GM21723 (cell line): ENCODE measurements around the gene ARHGAP23.
A peak's percentile ranks its signal among the peaks of the same experiment; 100 is the strongest.
"Not testable (repeated sequence)": the region's sequence is repeated elsewhere in the genome, so short reads cannot be mapped to it uniquely, and the experiment has no call there.

ENCODE experiments used
- ATAC-seq: cut with Tn5 transposase; IDR thresholded peaks from one replicate; pipeline ENCODE4 v1.9.1; 2021; ENCODE audit warnings: mild to moderate bottlenecking, moderate library complexity; ENCODE audit not compliant: unreplicated experiment

The ARHGAP23 gene

DNA sequence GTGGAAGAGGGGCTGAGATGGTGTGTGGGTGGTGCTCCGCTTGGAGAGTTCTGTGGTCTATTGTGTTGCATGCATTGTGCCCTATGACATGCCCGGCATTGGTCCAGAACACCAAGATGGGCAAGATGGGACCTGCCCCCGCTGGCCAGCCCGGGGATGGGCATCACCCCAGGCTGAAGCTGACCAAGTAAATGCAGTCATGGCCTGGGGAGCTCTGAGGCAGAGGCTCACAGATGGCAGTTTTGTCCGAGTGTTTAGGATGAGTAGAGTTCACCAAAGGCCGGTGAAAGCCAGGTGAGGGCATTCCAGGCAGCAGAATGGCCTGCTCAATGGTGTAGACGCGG, 54.4 kb downstream of the ARHGAP23 start:
- not testable (repeated sequence) for ATAC-seq

GRCh38 chr17:38484242-38485145, 56.2 kb downstream of the ARHGAP23 start:
- ATAC-seq = peak; percentile 47

DNA sequence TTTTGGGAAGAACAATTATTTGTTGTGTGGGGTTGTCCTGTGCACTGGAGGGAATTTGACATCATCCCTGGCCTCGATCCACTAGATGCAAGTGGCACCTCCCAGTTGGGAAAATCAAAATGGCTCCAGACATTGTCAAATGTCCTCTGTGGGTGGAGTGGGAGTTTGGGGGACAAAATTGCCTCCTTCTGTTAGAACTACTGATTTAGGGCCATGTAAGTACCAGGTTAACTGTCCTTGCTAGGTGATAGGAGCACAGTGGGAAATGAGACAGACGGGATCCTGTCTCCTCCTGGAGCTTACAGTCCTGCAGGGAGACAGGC, 56.8 kb downstream of the ARHGAP23 start:
- no peak for ATAC-seq

DNA sequence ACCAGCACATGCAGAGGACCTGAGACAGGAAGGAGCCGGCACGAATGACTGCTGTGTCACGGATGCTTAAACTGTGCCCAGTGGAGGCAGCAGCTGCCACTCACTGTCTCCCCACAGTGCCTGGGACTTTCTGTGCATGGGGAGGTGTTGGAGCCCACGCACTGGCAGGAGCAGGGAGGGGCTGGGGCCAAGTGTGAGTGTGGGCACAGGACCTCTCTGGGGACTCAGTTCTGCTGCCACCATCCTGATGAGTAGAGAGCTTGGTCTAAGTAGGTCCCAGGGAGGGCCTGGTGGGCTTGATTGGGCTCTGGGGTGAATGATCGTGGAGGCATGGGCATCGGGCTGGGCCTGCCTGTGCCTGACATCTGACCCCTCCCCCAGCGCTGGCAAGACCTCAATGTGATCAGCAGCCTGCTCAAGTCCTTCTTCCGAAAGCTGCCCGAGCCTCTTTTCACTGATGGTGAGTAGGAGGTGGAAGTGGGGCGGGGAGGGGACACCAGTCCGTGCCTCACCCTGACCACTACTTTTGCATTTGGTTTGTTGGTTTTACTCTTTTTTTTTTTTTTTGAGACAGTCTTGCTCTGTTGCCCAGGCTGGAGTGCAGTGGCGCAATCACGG, 57.5 kb downstream of the ARHGAP23 start:
- peak; percentile 78 for ATAC-seq

- not testable (repeated sequence) for ATAC-seq
Measured at GRCh38 chr17:38489774-38490173, 61.5 kb downstream of the ARHGAP23 start.

GRCh38 chr17:38491346-38492066, 63.2 kb downstream of the ARHGAP23 start:
- ATAC-seq = not testable (repeated sequence)

GRCh38 chr17:38492067-38493040, 64.1 kb downstream of the ARHGAP23 start:
- not testable (repeated sequence) for ATAC-seq

- not testable (repeated sequence) for ATAC-seq
Measured at GRCh38 chr17:38494152-38494551, 65.9 kb downstream of the ARHGAP23 start.

GRCh38 chr17:38497656-38498055, 69.4 kb downstream of the ARHGAP23 start:
- not testable (repeated sequence) for ATAC-seq

DNA sequence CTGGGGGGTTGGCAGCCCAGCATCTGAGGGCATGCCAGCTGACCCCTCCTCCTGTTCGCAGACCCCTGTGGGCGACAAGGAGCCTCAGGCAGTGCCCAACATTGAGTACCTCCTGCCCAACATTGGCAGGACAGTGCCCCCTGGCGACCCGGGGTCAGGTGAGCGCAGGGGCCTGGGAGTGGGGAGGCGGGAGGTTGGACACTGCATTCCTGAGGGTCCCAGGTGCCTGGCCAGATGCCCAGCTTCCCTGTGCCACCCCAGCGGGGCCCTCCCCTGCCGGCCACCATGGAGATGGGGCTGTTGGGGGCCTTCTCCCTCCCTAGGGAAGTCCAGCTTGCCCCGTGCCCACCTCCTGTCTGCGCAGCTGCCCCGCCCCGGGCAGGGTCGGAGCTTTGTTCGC, 70.1 kb downstream of the ARHGAP23 start:
- ATAC-seq = no peak

DNA sequence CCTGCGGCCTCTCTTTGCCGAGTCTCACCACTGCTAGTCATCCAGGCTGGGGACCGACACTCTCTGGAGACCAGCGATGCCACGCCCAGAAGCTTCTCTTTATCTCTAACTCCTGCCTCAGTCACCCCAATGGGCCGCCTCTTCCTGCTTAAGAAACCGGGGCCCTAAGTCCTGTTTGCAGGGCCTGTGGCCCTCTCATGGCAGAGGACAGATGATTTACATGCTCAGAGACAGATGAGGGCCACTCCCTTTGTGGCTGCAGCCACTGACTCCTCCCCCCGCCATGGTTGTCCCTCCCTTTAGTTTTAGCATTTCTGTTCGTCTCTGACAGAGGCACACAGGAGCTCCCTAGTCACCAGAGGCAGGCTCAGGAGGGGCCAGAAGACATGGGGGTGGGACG, 71.0 kb downstream of the ARHGAP23 start:
- ATAC-seq = not testable (repeated sequence)

- not testable (repeated sequence) for ATAC-seq
Measured at GRCh38 chr17:38501718-38502117, 73.5 kb downstream of the ARHGAP23 start.

DNA sequence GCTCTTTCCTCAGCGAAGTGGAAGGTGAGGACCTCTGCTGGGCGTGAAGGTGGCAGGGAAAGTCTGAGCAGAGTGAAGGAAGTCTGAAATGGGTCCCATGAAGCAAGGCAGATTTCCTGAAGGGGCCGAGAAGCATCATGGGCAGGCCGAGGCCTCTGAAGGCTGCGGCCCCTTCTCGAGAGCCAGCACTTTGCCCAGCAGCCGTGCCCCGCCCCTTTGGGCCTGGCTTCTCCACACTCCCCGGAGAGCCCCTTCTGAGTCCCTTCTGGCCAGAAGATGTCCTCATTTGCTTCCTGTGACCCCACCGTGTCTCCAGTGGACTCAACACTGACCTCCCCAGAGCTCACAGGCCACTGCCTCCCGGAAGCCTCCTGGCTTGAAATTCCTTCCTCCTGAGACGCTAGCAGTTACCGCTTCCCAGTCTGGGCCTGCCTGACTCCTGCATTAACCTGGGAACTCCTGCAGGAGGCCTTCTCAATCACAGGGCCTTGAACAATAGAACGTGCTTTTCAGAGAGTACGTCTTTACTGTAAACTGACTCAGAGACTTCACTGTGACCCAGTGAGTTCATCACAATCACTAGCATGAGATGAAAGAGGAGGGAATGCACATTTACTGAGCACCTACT, 75.1 kb downstream of the ARHGAP23 start:
- not testable (repeated sequence) for ATAC-seq

DNA sequence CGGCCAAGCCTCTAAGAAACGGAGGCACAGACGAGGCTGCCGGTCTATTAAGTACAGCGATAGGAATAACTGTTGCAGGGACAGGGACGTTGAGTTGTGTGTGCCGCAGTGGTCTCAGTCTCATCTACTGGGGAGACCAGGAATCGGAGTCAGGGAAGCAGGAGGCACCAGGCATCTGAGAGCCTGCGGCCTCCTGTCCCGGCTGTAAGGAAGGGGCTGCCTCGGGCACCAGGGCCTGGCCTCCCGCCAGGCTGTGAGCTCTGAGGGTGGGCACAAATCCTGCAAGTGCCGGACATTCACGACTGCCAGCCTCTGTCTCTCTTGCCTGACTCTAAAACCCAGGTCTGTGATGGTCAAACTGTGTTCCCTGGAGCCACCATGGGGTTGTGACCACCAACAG, 76.0 kb downstream of the ARHGAP23 start:
- ATAC-seq = no peak

GRCh38 chr17:38507436-38507835, 79.2 kb downstream of the ARHGAP23 start:
- ATAC-seq = no peak

DNA sequence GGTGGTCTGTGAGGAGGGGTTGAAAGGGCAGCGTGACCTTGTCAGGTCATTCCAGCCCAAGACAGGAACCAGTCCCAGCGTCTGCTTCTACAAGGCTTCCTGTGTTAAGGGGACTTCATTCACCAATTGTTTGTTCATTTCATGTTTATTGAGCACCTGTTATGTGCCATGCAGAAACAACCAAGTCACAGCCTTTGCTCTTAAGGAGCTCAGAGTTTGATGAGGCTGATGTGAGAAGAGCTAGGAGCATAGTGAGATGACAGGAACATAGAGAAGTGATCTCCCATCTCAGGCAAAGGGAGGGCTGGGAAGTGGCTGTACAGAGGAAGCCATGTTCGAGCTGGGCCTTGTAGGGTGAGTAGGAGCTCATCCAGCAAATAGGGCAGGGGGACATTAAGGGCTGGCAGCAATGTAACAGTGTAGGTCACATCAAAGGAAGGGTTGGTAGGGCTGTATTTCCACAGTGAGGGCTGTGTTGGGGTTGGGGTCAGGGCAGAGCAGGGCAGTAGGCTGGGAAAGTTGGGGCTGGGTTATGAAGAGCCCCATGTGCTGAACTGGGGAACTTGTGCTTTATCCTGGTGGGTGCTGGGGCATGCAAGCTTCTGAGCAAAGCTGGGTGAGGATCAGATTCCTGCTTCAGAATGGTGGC, 79.8 kb downstream of the ARHGAP23 start:
- no peak for ATAC-seq

- ATAC-seq = no peak
Measured at GRCh38 chr17:38508570-38508950, 80.3 kb downstream of the ARHGAP23 start.

DNA sequence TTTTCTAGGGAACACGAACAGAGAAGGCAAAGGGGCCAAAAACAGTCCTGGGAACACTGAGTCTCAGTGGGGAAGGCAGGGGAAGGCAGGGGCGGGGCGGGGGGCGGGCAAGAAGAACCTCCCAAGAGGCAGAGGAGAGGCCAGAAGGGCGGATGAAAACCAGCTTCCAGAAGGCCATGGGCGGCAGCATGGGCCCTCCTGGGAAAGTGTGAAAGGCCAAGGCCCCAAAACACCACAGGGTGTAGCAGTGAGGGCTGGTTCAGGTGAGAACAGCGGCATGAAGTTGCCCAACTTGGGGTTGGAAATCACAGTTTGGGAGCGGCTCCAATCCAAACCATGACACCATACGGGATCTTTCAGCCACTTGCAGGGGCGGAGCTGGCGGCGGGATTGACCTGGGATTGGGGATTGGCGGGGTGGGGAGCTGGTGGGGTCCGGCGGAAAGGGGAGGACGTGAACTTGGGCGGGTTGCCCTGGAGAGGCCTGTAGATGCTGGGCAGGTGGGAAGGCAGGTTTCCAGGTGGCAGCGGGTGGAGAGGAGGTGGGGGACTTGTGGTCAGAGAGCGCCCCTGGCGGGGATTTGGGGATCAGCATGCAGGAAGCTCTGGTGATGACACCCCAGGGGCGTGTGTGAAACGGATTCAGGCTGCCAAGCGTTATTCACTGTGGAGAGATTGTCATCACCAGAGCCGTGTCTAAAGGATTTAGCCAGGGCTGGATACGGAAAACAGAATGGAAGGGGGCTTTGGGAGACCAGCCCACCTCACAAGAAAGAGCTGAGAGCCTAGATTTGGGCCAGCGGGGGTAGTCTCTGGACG, 80.9 kb downstream of the ARHGAP23 start:
- no peak for ATAC-seq
